ENCODE results near the gene SLX4IP.

DNA sequence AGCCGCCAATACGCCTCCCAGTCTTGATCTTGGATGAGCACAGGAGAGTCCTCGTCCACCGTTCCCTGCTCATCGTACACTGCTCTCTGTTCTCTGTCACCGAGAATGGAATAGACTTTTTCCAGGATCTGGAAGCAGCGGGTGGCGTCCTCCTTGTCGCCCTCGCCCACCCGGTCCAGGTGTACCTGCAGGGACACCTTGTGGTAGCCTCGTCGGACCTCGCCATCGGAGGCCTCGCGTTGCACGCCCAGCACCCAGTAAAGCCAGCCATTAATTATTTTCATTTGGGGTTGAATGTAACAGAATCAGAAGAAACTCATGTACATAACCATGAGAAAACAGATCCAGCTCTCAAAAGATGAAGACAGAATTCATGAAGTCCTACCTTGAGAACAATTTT, 178.8 kb downstream of the SLX4IP start:
- TF ChIP-seq, protein P1, sequence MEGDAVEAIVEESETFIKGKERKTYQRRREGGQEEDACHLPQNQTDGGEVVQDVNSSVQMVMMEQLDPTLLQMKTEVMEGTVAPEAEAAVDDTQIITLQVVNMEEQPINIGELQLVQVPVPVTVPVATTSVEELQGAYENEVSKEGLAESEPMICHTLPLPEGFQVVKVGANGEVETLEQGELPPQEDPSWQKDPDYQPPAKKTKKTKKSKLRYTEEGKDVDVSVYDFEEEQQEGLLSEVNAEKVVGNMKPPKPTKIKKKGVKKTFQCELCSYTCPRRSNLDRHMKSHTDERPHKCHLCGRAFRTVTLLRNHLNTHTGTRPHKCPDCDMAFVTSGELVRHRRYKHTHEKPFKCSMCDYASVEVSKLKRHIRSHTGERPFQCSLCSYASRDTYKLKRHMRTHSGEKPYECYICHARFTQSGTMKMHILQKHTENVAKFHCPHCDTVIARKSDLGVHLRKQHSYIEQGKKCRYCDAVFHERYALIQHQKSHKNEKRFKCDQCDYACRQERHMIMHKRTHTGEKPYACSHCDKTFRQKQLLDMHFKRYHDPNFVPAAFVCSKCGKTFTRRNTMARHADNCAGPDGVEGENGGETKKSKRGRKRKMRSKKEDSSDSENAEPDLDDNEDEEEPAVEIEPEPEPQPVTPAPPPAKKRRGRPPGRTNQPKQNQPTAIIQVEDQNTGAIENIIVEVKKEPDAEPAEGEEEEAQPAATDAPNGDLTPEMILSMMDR (IDR thresholded peaks at IDR 0.05; ENCODE audit: low read depth, low read length): no peak
- TF ChIP-seq, protein P2, sequence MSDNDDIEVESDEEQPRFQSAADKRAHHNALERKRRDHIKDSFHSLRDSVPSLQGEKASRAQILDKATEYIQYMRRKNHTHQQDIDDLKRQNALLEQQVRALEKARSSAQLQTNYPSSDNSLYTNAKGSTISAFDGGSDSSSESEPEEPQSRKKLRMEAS (IDR thresholded peaks at IDR 0.05; ENCODE audit: low read depth, low read length): no peak
